Ureter (tissue), 1 donor: ENCODE results near the gene CABLES1. TPM values are rescaled to one million over a fixed set of nuclear protein-coding genes. Genes with fewer than 3 reads are reported as not detected.

ENCODE experiments used
- DNase-seq: peaks from one replicate; pipeline ENCODE4 v3.0.0-alpha.2; 2020; ENCODE audit warnings: low spot score
- total RNA-seq: library from RNA; stranded (reverse); gene quantifications from one replicate; pipeline ENCODE4 v1.2.4, GENCODE V29; 2023
- donor health status: DM: yes; HTN: yes; CAD: no.

Gene CABLES1
- total RNA-seq, 1 donor from 2014 or later, result 8.1 TPM

DNA sequence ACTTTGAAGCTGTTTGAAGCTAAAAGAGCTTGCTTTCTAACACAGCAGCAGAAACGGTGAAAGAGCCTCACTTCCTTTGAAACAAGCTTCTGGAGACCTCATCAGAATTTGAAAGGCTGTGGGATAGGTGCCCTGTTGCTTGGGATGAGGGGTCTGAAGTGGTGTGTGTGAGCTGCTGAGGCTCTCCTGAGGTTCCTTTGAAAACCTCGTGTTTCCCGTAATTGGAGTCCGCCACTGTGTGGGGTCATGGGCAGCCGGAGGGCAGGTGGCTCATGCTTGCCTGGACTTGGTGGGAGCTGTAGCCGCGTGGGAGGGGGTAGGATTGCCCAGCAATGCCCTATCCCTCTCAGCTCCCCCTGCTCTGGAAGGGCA, 34.4 kb downstream of the CABLES1 start:
- no peak for DNase-seq

DNA sequence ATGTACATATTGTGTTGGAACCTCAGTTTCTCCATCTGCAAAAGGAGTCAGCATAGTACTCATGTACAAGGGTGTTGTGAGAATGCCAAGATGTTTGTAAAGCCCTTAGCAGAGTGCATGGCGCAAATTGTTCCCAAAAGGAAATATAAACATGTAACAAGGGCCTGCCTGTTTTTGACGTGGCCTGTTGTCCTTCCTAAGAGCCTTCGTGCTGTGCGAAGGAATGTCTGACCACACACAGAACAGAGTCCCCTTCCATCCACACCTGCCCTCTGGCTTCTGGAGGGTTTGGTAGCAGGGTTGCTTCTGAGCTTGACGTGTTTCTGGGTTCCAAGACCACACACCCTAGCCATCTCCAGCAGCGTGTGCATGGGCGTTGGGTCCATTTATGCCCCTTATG, 34.9 kb downstream of the CABLES1 start:
- no peak for DNase-seq

DNA sequence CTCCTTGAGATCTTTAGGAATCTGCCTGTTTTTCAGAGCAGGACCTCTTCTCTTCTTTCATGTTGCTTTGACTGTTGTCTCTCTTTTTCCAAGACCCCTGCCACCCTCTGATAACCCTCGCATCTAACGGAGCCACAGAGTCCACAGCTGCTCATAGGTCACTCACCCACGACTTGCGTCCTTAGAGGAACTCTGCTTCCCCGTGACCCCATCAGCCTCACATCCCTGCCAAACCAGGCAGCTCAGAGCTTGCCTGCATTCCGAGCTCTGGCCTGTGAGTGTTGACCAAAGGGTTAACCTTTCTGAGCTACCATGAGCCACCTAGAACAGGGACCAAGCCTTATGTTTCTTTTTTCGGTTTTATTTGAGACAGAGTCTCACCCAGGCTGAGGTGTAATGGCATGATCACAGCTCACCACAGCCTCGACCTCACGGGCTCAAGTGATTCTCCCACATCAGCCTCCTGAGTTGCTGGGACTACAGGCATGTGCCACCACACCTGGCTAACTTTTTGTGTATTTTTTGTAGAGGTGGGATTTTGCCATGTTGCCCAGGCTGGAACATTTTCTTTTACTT, 36.4 kb downstream of the CABLES1 start:
- no peak for DNase-seq

DNA sequence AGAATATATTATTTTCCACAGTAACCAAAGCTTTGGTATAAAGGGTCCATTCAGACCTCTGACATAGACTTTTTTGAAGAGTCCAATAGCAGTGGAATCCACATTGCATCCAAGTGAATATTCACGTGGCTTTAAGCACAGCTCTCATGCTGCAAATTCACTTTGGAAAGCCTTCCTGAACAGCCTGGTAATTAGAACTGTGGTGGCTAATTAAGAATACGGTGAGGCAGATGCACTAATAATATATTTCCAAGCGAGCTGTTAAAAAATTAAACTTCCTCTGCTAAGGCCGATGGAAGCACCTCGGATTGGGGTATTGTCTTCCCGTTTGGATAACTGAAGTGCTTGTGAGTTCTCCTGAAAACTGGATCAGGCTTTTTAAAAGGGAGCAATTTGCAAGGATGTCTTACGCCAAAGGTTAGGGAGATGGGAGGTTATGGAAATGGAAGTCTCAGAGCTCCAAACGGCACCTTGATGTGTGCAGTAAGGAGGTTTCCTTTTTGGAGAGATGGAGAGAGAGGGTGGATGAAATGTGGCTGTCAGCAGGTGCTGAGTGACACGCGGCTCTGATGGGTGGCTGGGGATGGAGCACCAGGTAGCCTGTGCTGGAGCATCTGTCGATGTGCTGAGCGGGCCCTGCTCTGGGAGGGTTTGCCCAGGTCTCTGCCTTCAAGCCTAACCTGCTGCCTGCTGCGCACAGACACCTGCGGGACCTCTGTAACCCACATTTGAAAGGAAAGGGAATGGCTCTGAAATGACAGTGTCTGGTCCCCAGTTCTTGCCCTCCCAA, 37.5 kb downstream of the CABLES1 start:
- no peak for DNase-seq

DNA sequence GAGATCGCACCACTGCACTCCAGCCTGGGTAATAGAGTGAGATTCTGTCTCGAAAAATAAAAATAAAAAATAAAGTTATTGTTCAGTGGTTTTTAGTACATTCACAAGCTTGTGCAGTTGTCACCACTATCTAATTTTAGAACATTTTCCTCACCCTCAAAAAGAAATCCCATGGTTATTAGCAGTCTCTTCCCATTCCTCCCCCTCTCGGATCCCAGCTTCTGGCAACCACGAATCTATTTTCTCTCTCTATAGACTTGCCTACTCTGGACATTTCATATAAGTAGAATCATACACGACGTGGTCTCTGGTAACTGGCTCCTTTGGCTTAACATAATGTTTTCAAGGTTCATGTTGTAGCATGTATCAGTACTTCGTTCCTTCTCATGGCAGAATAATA, 38.6 kb downstream of the CABLES1 start:
- DNase-seq, result no peak

DNA sequence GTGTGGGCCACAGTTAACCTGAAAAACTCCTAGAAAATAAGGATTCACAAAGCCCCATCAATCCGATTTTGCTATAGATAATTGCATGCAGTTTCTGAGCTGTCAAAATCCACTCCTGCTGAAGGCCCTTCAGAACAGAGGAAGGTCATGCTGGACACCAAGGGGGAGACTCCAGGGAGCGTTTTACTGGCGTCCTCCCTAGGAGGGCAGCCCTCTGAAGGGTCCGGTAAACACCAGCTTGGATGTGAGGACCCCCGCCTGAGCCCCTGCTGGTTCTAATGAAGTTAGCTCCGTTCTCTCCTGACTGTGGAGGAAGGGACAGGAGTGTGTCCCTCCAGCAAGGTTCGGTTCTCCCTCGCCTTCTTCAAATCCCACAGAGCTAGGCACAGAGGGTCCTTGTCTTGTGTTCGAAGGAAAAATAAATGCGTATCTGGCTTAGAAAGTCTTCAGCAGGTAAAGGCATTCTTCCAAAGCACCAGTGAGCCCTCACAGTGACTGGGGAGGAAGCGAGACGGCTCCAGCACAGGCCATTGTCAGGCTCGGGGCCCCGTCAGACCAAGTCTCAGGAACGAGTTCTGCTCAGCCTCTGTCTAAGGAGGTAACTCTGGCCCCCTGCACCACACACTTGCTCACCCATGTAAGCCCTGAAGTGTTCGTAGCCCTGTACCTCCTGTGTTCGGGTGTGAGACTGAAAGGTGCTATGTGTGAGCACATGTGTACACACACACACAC, 41.6 kb downstream of the CABLES1 start:
- DNase-seq, result no peak

DNA sequence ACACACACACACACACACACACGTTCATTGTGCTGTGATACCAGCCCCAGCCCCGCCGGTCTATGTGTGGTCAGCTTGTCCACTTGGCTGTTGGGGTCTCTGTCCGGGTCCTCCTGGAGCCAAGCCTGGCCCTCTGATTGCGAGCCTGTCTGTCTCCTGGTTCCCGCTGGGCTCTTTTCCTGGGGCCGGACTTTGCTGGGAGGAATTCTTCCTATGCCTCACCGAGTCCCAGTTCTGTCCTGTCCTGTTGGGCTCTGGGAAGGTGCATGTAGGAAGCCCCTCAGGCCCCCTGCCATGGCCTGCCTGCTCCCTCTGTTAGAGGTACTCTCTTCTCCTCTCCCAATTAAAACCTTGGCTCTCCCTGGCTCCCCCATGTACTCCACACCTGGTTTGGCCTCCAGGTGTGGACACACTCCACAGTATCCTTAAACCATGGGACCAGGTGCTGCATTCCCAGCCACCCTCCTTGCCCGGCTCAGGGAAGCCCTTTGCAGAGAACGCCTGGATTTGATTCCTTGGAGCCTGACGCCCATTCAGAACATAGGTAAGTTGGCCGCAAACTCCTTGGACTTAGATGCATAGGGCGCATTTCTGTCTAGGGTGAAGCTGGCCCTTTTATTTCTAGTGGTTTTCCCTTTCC, 42.3 kb downstream of the CABLES1 start:
- no peak for DNase-seq

DNA sequence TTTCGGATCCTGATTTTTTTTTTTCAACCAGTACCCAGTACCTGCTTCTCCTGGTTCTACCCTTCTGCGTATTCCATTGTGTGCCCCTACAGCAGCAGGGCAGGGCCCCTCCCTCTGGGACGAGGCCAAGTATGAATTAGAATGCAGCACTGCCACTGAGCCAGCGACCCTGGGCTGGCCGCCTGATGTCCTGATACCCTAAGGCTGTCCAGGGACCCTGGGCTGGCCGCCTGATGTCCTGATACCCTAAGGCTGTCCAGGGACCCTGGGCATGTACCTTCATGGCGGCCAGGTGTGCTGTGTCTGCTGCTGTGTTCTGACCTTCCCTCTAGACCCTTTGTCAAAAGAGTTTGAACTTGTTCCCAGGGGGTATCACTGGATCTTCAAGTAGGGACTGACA, 42.9 kb downstream of the CABLES1 start:
- no peak for DNase-seq

DNA sequence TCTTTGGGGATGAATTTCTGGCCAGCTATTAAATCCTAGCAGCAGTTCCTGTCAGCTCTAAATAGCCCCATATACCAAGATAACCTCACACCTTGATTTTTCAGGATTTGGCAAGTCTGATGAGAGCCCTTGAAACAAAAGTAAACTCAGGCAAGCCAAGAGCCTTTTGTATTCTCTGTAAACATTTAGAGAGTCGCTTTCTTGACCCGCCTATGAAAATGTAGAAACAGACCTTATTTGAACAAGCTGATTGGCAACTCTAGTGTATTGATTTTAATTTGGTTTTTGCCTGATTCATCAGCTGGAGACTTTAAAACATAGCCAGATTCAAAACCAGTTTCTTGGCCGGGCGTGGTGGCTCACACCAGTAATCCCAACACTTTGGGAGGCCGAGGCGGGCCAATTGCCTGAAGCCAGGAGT, 43.4 kb downstream of the CABLES1 start:
- DNase-seq, result no peak

DNA sequence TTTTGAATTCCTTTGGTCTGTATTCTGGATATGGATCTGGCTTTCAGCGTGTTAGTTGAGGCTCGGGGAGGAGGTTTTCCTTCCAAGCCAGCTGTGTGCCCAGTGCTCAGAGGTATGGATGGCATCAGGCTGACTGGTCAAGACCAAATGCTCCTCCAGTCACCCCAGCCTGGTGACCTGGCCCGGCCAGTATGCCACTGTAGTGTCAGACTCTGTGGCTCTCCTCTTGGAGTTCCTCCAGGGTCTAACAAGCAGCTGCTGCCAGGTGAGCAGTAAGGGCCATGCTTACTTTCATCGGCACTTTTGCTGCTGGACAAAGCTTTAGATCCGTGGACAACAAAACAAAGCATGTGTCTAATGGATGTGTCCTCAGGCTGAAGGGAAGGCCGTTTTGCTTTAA, 44.1 kb downstream of the CABLES1 start:
- DNase-seq, result no peak

DNA sequence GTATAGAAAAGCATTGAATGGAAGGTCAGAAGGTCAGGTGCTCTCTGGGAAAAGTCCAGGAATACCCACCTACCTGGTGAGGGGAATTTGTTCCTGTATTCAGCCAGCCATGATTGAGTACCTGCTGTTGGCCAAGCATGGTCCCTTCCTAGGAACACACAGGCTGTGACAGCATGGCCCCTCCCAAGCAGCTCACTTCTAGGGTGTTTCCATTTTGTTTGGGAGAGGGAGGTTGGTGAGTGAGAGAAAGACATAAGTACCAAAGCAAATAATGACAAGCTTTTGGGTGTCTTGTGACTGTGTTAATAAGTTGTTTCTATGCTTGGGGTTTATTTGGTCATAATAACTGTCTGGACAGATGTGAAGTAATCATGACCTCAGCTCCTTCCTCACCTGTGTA, 46.3 kb downstream of the CABLES1 start:
- no peak for DNase-seq

DNA sequence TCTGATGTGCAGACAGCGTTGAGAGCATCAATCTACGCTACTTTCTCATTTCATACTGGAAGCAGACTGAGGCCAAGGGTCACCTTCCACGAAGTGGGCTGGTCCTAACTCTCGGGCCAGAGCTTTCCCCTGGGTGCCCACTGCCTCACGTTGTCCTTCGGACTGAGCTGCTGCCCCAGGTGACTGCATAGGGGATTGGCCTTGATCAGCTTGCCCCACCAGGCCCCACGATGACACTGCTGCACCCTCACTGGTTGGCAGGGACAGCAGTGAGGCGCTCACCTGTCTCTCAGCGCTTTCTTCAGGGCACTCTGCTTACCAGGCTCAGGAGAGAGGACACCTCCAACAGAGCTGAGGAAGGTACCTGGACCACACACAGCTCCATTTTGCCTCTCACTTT, 47.3 kb downstream of the CABLES1 start:
- DNase-seq, result no peak

DNA sequence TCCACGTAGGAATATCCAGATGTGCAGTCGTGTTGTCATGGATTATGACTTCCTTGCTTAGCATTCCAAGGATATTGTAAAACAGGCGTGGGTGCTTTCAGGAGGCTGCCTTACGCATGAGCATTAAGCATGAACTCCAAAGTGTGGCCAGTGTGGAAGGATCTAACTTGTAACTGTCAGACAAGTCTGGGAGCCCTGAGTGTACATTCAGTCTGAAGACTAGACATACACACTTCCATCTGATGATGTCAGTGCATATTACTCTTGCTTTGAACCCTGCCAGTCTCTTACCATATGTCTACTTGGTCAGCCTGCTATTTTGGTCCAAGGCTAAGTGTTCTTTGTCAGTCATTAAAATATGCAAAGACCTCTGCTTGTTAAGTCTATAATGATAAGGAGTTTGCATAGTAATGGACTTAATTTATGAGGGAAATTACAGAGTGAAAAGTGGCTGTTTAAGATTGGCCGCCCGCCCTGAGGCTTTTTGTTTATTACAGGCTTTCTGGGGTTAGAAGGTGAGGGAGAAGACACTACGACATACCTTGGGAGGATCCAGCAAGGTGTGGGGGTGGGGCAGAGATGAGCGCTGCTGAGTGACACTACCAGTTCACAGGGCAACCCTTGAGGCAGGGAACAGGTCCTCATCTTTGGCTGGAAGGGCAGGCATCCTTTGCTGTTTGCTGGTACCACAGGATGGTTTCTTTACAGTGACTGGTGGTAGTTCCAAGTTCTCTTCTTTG, 48.3 kb downstream of the CABLES1 start:
- no peak for DNase-seq

DNA sequence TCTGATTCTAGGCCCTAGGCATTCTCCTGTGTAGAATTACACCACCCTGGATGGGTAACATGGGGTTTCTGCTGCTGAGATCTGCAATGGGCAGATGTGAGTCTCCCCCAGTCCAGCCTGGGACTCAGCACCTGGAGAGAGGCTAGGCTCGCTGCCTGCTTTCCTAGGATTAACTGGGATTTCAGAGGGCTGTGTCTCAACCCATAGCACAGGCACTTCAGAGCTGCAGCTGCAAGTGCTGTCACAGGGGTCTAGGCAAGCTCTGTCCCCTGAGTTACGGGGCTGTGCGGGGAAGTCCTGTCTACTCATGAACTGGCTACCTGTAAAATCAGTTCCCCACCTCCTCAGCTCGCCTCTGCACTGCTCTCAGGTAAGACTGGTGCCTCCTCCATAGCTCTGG, 51.5 kb downstream of the CABLES1 start:
- no peak for DNase-seq

DNA sequence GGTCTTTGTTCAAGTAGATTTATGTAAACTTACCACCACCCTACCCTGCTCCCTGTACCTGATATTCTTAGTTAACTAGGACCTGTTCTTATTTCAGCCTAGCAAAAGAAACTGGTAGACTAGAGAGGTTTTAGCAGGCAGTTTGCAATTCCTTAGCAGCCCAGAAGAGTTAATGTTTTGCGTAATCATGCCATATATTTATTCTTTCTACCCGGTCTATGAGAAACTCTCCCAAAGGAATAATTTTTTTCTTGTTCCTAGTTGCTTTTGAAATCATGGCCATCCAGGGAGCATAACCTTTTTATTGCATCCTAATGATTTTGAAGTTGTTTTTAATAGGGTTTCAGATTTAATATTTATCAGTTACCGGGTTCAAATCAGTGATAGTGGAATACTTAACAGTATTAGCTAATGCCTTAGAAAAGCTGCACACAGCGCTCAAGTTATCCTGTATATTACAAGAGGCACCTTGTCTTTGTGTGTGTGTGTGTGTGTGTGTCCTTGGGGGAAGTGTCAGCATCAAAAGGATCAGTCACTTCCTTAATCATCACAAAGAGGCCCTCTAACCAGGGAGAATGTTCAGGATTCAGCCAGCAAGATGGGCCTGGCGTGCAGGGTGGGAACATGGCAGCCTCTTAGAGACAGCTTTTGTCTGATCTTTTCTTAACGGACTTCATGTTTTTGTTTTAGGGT, 52.9 kb downstream of the CABLES1 start:
- no peak for DNase-seq

DNA sequence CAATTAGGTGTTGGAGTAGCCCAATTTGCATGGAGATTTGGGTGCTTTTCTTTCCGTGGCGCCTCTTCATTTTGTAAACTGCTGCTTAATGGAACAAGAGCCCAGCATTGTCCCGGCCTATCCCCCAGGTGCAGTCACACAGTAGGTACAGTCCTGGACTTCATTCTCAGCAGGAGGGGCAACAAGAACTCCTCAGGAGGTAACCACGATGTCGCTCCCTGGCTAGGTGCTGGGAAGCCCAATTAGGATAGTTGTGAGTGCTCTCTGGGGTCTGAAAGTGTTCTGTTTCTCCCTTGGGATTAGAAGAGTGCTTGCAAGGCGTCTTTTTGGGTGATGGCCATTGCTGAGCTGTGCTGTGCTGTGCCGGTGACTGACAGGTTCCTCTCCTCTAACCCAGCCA, 53.8 kb downstream of the CABLES1 start:
- DNase-seq, result no peak

DNA sequence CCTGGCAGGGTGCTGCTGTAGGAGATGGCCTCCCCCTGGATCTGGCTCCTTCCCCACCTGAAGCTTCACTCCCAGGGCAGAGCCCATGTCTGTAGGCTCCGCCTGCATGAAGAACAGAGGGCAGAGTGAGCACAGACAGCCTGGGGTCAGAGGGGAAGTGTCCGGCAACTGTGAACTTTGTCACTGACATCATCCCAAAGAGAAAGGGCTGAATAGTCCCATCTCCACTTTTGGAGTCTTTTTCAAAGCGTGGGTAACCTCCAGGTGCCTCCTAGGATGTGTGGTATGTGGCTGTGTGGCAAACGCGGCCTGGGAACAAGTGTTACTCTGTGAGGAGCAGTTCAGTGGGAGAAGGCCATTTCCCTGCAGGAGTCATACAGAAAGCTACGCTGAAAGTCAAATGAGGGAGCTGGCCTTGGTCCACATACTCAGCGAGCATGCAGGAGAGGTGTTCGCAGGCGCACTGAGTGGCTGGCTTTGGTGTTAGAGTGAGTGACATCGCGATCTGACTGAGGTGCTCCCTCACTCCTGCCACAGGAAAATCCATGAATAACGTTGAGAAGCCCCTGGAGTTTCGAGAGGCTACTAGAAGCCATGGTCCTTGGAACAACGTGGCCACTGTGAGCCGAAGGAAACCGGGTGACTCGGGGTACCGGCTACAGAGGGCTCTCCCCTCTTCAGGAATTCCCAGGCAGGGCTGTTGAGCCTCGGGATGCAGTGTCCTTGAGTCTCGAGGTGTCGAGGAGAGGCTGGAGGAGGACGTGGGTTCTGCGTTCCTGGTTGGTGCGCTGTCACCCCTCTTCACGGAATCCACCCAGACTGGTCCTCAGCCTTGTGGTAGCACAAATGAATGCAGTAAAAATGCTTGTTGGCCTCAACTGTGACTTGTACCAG, 54.7 kb downstream of the CABLES1 start:
- no peak for DNase-seq

DNA sequence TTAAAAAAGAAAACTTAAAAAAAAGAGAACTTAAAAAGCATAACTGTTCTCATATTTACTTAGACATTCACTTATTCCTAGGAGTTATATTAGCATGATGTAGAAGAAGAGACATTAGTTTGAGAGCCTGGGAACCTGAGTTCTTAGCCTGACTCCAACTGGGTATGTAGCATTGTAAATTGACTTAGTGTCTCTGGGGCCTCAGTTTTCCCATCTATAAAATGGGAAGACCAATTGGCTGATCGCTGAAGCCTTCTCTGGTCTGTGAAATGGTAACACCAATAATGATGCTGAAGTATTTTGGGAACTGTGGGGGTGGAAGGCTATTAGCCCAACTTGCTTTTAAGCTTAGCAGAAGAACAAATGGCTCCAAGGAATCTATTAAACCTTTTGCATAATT, 55.9 kb downstream of the CABLES1 start:
- no peak for DNase-seq

DNA sequence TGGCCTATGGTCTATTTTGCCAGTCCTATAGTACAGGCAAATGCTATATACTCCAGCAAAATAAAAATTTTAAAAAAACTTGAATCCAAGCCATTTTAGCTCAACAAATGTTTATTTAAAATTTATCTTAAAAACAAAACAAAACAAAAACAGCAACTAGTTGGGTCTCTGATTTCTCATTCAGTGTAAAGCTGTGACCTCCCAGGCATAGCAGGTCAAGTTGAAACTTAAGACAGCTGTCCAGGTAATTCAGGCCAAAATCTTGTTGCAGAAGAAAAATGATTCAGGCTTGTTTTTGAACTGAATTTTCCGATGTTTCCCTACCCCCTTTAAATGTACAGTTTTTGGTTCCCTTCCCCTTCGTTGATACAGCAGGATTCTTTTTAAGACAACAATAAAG, 58.5 kb downstream of the CABLES1 start:
- no peak for DNase-seq
